Measurements from ENCODE around the gene LDAH.

- TF ChIP-seq CTCF (IDR thresholded peaks at IDR 0.05) (no peak), POLR2A (IDR thresholded peaks at IDR 0.05) (no peak)
These were observed 185.8 kb downstream of the LDAH start for GRCh38 chr2:20637147-20637546.
